HCT116 (cell line): ENCODE measurements around the gene C1orf21. TPM values are rescaled to one million over a fixed set of nuclear protein-coding genes. Genes with fewer than 3 reads are reported as not detected.

Experiments
- ATAC-seq: fragments of 200-7000 bp; cut with Tn5 transposase; 2 replicates; pipeline ENCODE4 v1.9.1; 2020; ENCODE audit warnings: mild to moderate bottlenecking, moderate library complexity
- BruUV-seq: library from RNA; stranded (reverse); fragments of 400-500 nt; replicated peaks from 2 replicates; lab custom pipeline; 2021; lab: Mats Ljungman, UMichigan
- CTCF ChIA-PET: fragments of 300-600 bp; sonication (Branson Sonifier 250); formaldehyde crosslinking; loops from one replicate; lab custom pipeline; 2021; ENCODE audit warnings: antibody characterized with exemption; lab: Charles Lee
- POLR2A ChIA-PET: fragments of 300-600, 350-600 bp; sonication (Branson Sonifier 250); formaldehyde crosslinking; loops from one replicate; lab custom pipeline; 2021; ENCODE audit warnings: antibody characterized with exemption; lab: Charles Lee
- RAD21 ChIA-PET, 2 experiments: fragments of 300-600 bp; sonication (Branson Sonifier 250); formaldehyde crosslinking; loops; one replicate each; lab custom pipeline; 2023; ENCODE audit warnings: low total read pairs in 2 of 2; ENCODE audit not compliant: uncharacterized antibody in 2 of 2, unreplicated experiment in 2 of 2, low non-redundant PET in 1 of 2; lab: Charles Lee
- DNase-seq: peaks from one replicate; pipeline ENCODE4 v3.0.0-alpha.2; 2010; ENCODE audit warnings: low read depth, low spot score
- H2AFZ ChIP-seq: fragments of 200-600 bp; shearing (Covaris generic), sonication (generic); 2 replicates; pipeline ENCODE4 v1.6.1; 2017; ENCODE audit warnings: low read depth, mixed run types, mixed read lengths, antibody characterized with exemption, low read length; ENCODE audit not compliant: poor library complexity, severe bottlenecking
- H3K27ac ChIP-seq: 2 replicates; pipeline ENCODE4 v1.5.1; 2012; ENCODE audit warnings: low read depth, low read length
- H3K27me3 ChIP-seq: fragments of 200-600 bp; sonication (generic); 2 replicates; pipeline ENCODE4 v1.6.1; 2016; ENCODE audit warnings: mixed run types, low read length, mixed read lengths; ENCODE audit not compliant: insufficient read depth
- H3K36me3 ChIP-seq, 2 experiments: fragments of 200-500 bp in 1 of 2; fragments of 200-600 bp in 1 of 2; sonication (Bioruptor generic) in 1 of 2; sonication (generic) in 1 of 2; 2 replicates each; pipeline versions ENCODE4 v1.5.1 to v1.6.1; 2014 to 2016; ENCODE audit warnings: low read length in 2 of 2, inconsistent platforms in 1 of 2, mixed read lengths in 1 of 2, mixed run types in 1 of 2; ENCODE audit not compliant: insufficient read depth in 2 of 2, control insufficient read depth in 1 of 2
- H3K4me1 ChIP-seq, 2 experiments: fragments of 200-600 bp in 1 of 2; sonication (generic) in 1 of 2; 2 replicates each; pipeline versions ENCODE4 v1.5.1 to v1.6.1; 2012 to 2017; ENCODE audit warnings: low read length in 2 of 2, inconsistent platforms in 1 of 2, mild to moderate bottlenecking in 1 of 2, mixed read lengths in 1 of 2, mixed run types in 1 of 2, moderate library complexity in 1 of 2; ENCODE audit not compliant: insufficient read depth in 2 of 2, control insufficient read depth in 1 of 2
- H3K4me2 ChIP-seq: fragments of 200-600 bp; sonication (generic); 2 replicates; pipeline ENCODE4 v1.6.1; 2017; ENCODE audit warnings: mixed run types, low read length, mixed read lengths
- H3K4me3 ChIP-seq, 2 experiments: fragments of 200-600 bp in 1 of 2; sonication (generic) in 1 of 2; replicated peaks in 1 of 2; 2 replicates each; pipeline ENCODE4 v1.5.1; 2011 to 2016; ENCODE audit warnings: low read length in 2 of 2, control low read depth in 1 of 2, low read depth in 1 of 2, mild to moderate bottlenecking in 1 of 2, mixed read lengths in 1 of 2, mixed run types in 1 of 2
- H3K79me2 ChIP-seq: fragments of 200-600 bp; sonication (generic); 2 replicates; pipeline ENCODE4 v1.6.1; 2017; ENCODE audit warnings: mild to moderate bottlenecking, mixed run types, low read length, moderate library complexity, mixed read lengths; ENCODE audit not compliant: insufficient read depth
- H3K9ac ChIP-seq: fragments of 200-600 bp; sonication (generic); 2 replicates; pipeline ENCODE4 v1.6.1; 2016; ENCODE audit warnings: low read length, mixed read lengths
- H3K9me2 ChIP-seq: fragments of 200-600 bp; sonication (generic), shearing (Covaris generic); 2 replicates; pipeline ENCODE4 v1.6.1; 2017; ENCODE audit warnings: mixed run types, mild to moderate bottlenecking, moderate library complexity; ENCODE audit not compliant: insufficient read depth
- H3K9me3 ChIP-seq, 2 experiments: fragments of 200-500 bp in 1 of 2; fragments of 200-600 bp in 1 of 2; sonication (Bioruptor generic) in 1 of 2; sonication (generic) in 1 of 2; 2 replicates each; pipeline ENCODE4 v1.6.1; 2014 to 2017; ENCODE audit warnings: low read length in 2 of 2, mixed read lengths in 2 of 2, inconsistent platforms in 1 of 2, low read depth in 1 of 2, mild to moderate bottlenecking in 1 of 2, mixed run types in 1 of 2, moderate library complexity in 1 of 2; ENCODE audit not compliant: control insufficient read depth in 1 of 2, insufficient read depth in 1 of 2
- H4K20me1 ChIP-seq: fragments of 200-600 bp; sonication (generic), shearing (Covaris generic); 2 replicates; pipeline ENCODE4 v1.6.1; 2017; ENCODE audit warnings: mixed run types, mild to moderate bottlenecking, moderate library complexity; ENCODE audit not compliant: insufficient read depth
- CBX3 ChIP-seq: IDR thresholded peaks from 2 replicates; pipeline ENCODE4 v1.6.1; 2012; ENCODE audit warnings: low read depth
- EGR1 ChIP-seq: IDR thresholded peaks from 2 replicates; pipeline ENCODE4 v1.6.1; 2012; ENCODE audit warnings: low read depth
- ELF1 ChIP-seq: IDR thresholded peaks from 2 replicates; pipeline ENCODE4 v1.6.1; 2012; ENCODE audit warnings: low read depth, borderline replicate concordance
- EZH2 ChIP-seq: fragments of 200-600 bp; sonication (generic); IDR thresholded peaks from 2 replicates; pipeline ENCODE4 v1.6.1; 2017; ENCODE audit warnings: antibody characterized with exemption, mixed run types
- EZH2phosphoT487 ChIP-seq: fragments of 200-600 bp; IDR thresholded peaks from 2 replicates; pipeline ENCODE4 v1.6.1; 2018; ENCODE audit warnings: antibody characterized with exemption, borderline replicate concordance
- FOSL1 ChIP-seq: IDR thresholded peaks from 2 replicates; pipeline ENCODE4 v1.6.1; 2012; ENCODE audit warnings: low read depth
- JUND ChIP-seq: IDR thresholded peaks from 2 replicates; pipeline ENCODE4 v1.6.1; 2012
- MAX ChIP-seq: IDR thresholded peaks from 2 replicates; pipeline ENCODE4 v1.6.1; 2012
- POLR2A ChIP-seq: IDR thresholded peaks from 2 replicates; pipeline ENCODE4 v1.7.0; 2011; ENCODE audit warnings: borderline replicate concordance; ENCODE audit not compliant: insufficient read depth, insufficient read length; ENCODE audit errors: extremely low read depth
- POLR2AphosphoS5 ChIP-seq: IDR thresholded peaks from 2 replicates; pipeline ENCODE4 v1.6.1; 2011; ENCODE audit warnings: mild to moderate bottlenecking, low read depth, low read length, moderate library complexity
- REST ChIP-seq: IDR thresholded peaks from 2 replicates; pipeline ENCODE4 v1.6.1; 2012; ENCODE audit warnings: low read depth
- SIN3A ChIP-seq: IDR thresholded peaks from 2 replicates; pipeline ENCODE4 v1.6.1; 2012; ENCODE audit warnings: low read depth
- SP1 ChIP-seq: IDR thresholded peaks from 2 replicates; pipeline ENCODE4 v1.6.1; 2012; ENCODE audit warnings: low read depth
- YY1 ChIP-seq: IDR thresholded peaks from 2 replicates; pipeline ENCODE4 v1.6.1; 2011; ENCODE audit warnings: low read length, low read depth, moderate library complexity, mild to moderate bottlenecking; ENCODE audit not compliant: insufficient replicate concordance; ENCODE audit errors: extremely low read depth
- ZFX ChIP-seq: fragments of 450-650 bp; IDR thresholded peaks from 2 replicates; pipeline ENCODE4 v1.6.1; 2017
- intact Hi-C: fragments of 100-400 bp; cut with micrococcal nuclease; formaldehyde crosslinking; loops from 2 replicates; pipeline ENCODE4 v1.10.0; 2022
- total RNA-seq: library from RNA; stranded (reverse); gene quantifications from one replicate; pipeline ENCODE4 v1.2.1, GENCODE V29; 2021; ENCODE audit not compliant: unreplicated experiment
- TF ChIP-seq, protein P1 (sequence below), 3 experiments: fragments of 200-600 bp in 1 of 3; sonication (generic) in 1 of 3; IDR thresholded peaks in 2 of 3; conservative IDR thresholded peaks in 1 of 3; 2 replicates each; pipeline ENCODE4 v1.5.1; 2012 to 2017; ENCODE audit warnings: low read depth in 2 of 3, low read length in 2 of 3, antibody characterized with exemption in 1 of 3, borderline replicate concordance in 1 of 3, control low read depth in 1 of 3, mild to moderate bottlenecking in 1 of 3, mixed read lengths in 1 of 3, mixed run types in 1 of 3, moderate library complexity in 1 of 3; ENCODE audit not compliant: insufficient read depth in 1 of 3
- TF ChIP-seq, protein P2 (sequence below): IDR thresholded peaks from 2 replicates; pipeline ENCODE4 v1.6.1; 2012

The C1orf21 gene
- total RNA-seq, 1 experiment from 2014 or later, result 8.9 TPM

- no peaks in the 10 kb centered on the region for H3K36me3 ChIP-seq
- no peak overlapping the region for H3K4me2 ChIP-seq
- H3K27ac ChIP-seq, result no peak overlapping the region
- H3K9me3 ChIP-seq, result no peaks in the 10 kb centered on the region
- no peaks in the 10 kb centered on the region for H3K79me2 ChIP-seq
- H3K9me2 ChIP-seq, result no peaks in the 10 kb centered on the region
- no peak for DNase-seq
- TF ChIP-seq MAX, result no peak
- no peak for TF ChIP-seq ELF1
- TF ChIP-seq, protein P1, sequence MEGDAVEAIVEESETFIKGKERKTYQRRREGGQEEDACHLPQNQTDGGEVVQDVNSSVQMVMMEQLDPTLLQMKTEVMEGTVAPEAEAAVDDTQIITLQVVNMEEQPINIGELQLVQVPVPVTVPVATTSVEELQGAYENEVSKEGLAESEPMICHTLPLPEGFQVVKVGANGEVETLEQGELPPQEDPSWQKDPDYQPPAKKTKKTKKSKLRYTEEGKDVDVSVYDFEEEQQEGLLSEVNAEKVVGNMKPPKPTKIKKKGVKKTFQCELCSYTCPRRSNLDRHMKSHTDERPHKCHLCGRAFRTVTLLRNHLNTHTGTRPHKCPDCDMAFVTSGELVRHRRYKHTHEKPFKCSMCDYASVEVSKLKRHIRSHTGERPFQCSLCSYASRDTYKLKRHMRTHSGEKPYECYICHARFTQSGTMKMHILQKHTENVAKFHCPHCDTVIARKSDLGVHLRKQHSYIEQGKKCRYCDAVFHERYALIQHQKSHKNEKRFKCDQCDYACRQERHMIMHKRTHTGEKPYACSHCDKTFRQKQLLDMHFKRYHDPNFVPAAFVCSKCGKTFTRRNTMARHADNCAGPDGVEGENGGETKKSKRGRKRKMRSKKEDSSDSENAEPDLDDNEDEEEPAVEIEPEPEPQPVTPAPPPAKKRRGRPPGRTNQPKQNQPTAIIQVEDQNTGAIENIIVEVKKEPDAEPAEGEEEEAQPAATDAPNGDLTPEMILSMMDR (IDR thresholded peaks at IDR 0.05 in 2 of 3, conservative IDR thresholded peaks at IDR 0.05 in 1 of 3; ENCODE audit: borderline replicate concordance in 1 of 3, insufficient read depth in 1 of 3, low read depth in 2 of 3, low read length in 2 of 3), result no peak
- no peak for TF ChIP-seq YY1
- no peak for TF ChIP-seq POLR2AphosphoS5
- no peak for TF ChIP-seq CBX3
- TF ChIP-seq REST, result no peak
- TF ChIP-seq, protein P2, sequence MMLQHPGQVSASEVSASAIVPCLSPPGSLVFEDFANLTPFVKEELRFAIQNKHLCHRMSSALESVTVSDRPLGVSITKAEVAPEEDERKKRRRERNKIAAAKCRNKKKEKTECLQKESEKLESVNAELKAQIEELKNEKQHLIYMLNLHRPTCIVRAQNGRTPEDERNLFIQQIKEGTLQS, result no peak
- TF ChIP-seq FOSL1, result no peak
- TF ChIP-seq SIN3A, result no peak
- TF ChIP-seq EGR1, result no peak
- TF ChIP-seq JUND, result no peak
- no peak for TF ChIP-seq EZH2
- TF ChIP-seq POLR2A, result no peak
- TF ChIP-seq ZFX, result no peak
- no peak for TF ChIP-seq EZH2phosphoT487
- no peak for TF ChIP-seq SP1
- no peak overlapping the region for H2AFZ ChIP-seq
- no peaks in the 10 kb centered on the region for H3K4me1 ChIP-seq
- H3K9ac ChIP-seq, result no peak overlapping the region
- RAD21 ChIA-PET, result no interaction called here
- no peak for ATAC-seq
- H4K20me1 ChIP-seq, result no peaks in the 10 kb centered on the region
- POLR2A ChIA-PET, result no interaction called here
- CTCF ChIA-PET, result no interaction called here
- H3K27me3 ChIP-seq, result no peaks in the 10 kb centered on the region
- intact Hi-C loops, result no loop called here
- no peak overlapping the region for H3K4me3 ChIP-seq
- no TSS peak for BruUV-seq
Measured at GRCh38 chr1:184590163-184590750, 203.4 kb downstream of the C1orf21 start.
